ENCODE measurements around the gene LCN6.

LCN6 gene

DNA sequence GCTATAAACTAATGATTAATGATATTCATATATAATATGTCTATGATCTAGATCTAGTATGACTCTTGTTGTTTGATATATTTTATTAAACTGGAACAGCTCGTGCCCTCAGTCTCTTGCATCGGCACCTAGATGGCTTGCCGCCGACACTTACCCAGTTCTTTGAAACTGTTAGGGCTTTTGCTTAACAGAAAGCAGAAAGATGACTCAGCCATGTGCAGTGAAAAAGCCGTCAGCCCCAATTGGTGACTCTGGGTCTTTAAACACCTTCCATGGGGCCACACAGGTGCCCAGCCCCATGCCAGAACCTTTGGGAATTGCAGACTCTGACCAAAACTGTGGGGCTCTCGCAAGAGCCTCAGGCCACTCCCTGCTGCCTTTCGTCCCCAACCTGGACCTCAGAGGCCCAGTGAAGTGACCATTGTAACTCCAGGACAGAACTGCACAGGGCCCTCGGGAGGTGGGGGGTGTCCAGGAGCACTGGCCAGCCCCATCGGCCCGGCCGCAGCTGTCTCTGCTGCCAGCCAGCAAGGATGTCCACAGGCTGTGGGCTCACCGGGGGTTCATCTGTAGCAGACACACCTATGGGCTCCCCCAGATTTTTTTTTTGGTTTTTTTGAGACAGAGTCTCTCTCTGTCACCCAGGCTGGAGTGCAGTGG is 13.4 kb downstream of the LCN6 start:
- DNase-seq (ENCODE audit: low read depth): no peak
- TF ChIP-seq, protein P1, sequence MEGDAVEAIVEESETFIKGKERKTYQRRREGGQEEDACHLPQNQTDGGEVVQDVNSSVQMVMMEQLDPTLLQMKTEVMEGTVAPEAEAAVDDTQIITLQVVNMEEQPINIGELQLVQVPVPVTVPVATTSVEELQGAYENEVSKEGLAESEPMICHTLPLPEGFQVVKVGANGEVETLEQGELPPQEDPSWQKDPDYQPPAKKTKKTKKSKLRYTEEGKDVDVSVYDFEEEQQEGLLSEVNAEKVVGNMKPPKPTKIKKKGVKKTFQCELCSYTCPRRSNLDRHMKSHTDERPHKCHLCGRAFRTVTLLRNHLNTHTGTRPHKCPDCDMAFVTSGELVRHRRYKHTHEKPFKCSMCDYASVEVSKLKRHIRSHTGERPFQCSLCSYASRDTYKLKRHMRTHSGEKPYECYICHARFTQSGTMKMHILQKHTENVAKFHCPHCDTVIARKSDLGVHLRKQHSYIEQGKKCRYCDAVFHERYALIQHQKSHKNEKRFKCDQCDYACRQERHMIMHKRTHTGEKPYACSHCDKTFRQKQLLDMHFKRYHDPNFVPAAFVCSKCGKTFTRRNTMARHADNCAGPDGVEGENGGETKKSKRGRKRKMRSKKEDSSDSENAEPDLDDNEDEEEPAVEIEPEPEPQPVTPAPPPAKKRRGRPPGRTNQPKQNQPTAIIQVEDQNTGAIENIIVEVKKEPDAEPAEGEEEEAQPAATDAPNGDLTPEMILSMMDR (IDR thresholded peaks at IDR 0.05; ENCODE audit: insufficient read depth, low read depth, low read length, missing control alignments): no peak
- no peak overlapping the region for H3K4me3 ChIP-seq (ENCODE audit: low read depth, low read length)

DNA sequence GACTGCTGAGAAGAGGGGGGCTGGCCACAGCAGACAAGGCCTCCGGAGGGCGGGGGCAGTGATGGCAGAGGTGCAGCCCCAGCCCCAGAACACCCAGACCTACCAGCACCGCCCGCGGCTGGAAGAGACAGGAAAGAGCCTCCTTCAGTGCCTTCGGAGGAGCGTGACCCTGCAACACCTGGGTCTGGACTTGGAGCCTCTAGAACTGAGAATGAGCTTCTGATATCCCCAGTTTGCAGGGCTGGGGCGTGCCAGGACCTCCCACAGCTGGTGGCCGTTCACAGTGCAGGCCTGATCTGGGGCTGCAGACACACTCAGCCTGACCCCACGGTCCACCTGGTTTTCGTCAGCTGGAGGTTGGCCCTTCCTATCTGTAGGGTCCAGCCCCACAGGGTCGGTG is 14.7 kb downstream of the LCN6 start:
- TF ChIP-seq, protein P1 (IDR thresholded peaks at IDR 0.05; ENCODE audit: insufficient read depth, low read depth, low read length, missing control alignments): no peak
- DNase-seq (ENCODE audit: low read depth): no peak
- H3K4me3 ChIP-seq (ENCODE audit: low read depth, low read length): no peak overlapping the region

DNA sequence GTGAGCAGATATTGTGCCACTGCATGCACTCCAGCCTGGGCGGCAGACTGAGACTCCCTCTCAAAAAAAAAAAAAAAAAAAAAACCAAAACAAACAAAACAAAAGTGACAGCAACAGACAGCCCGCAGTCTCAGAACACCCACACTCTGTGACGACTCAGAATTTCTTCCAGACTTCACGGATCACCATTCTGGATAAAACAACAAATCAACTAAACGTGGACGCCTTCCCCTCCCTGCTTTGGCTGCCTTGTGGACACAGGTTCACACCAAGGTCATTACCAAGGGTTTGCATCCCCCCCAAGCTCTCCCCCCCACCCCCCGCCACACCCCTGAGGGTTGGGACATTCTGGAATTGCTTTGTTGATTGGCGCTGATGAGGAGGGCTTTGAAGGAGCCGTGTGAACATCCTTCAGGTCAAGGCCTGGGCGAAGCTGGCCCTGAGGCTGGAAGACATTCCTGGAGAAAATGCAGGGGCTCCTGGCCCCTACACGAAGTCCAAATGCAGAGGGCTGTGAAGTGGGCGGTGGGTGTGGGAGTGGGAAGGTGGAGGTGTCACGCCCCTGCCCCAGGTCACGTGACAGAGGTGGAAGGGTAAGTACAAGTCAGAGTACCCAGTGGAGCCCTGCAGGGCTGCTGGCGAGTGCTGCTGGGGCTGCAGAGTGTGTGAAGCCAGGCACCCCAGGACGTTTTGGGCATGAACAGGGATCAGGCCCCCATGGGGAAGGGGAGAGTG is 15.7 kb downstream of the LCN6 start:
- H3K4me3 ChIP-seq (ENCODE audit: low read depth, low read length): no peak overlapping the region
- no peak for DNase-seq (ENCODE audit: low read depth)
- TF ChIP-seq, protein P1 (IDR thresholded peaks at IDR 0.05; ENCODE audit: insufficient read depth, low read depth, low read length, missing control alignments): no peak

DNA sequence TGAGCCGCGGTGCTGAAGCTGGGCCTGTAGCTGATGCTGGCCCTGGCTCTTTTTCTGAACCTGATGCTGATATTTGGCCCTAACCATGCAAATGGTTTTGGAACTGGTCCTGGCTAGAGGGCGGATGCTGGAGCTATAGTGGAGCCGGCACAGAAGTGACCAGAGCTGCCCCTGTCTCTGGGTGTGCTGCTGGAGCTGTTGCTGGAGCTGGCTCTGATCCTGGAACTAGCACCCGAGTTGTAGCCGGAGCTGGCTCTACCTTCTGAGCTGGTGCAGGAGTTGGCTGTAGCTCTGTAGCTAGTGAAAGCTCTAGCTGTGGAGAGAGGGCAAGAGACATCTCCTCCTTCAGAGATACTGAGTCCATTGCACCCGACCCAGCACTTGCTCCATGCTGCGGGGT is 18.4 kb downstream of the LCN6 start:
- no peak overlapping the region for H3K4me3 ChIP-seq (ENCODE audit: low read depth, low read length)
- DNase-seq (ENCODE audit: low read depth): no peak
- TF ChIP-seq, protein P1 (IDR thresholded peaks at IDR 0.05; ENCODE audit: insufficient read depth, low read depth, low read length, missing control alignments): no peak

DNA sequence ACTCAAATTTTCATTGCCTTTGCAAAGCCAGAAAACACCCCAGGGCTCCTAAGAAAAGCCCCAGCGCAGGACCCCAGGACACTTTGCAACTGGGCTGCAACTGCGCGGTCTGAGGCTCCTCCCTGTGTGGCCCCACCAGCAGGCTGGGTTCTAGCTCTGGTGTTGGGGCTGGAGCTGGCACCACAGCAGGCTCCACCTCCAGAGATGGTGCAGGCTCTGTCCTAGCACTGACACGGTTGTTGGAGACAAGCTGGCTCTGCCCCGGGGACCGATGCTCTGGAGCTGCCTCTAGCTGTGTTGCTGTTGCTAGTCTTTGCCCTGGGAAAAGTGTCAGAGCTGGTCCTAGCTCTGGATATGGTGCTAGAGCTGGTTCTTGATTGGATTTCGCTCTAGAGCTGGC is 19.2 kb downstream of the LCN6 start:
- TF ChIP-seq, protein P1 (IDR thresholded peaks at IDR 0.05; ENCODE audit: insufficient read depth, low read depth, low read length, missing control alignments): no peak
- peak; percentile 54 for DNase-seq (ENCODE audit: low read depth)
- peak overlapping the region; percentile 67 for H3K4me3 ChIP-seq (ENCODE audit: low read depth, low read length)

DNA sequence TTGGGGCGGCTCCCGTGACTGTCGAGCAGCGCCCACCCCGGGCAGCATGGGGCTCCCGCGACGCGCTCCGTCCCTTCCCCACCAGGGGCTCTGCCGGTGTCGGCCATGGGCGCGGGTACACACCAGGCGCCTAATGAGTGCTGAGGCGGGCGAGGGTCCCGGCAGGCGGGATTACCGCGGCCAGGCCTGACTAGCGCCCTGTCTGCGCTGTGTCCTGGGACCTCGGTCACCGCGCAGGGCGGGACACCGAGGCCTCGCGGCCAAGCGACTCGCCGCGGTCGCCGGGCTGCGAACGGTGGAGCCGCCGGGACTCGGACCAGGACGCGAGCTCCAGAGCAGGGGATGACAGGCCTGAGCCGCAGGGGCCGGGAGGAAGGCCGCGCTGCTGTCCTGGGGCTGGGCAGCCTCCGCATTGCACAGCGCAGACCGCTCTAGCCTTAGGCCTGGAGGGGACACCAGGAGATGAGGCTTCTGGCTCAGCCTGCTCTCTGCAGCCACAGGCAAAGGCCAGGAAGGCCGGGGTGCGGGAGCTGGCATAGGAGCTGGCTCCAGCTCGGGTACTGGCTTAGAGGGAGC is 19.7 kb downstream of the LCN6 start:
- peak; percentile 38 for DNase-seq (ENCODE audit: low read depth)
- TF ChIP-seq, protein P1 (IDR thresholded peaks at IDR 0.05; ENCODE audit: insufficient read depth, low read depth, low read length, missing control alignments): no peak
- peak overlapping the region; percentile 67 for H3K4me3 ChIP-seq (ENCODE audit: low read depth, low read length)

All from GM12865 (cell line).